Measurements from ENCODE around the gene HSPB1. TPM values are rescaled to one million over a fixed set of nuclear protein-coding genes. Genes with fewer than 3 reads are reported as not detected.

The HSPB1 gene
- total RNA-seq (2016; rRNA removed; fragmentation: Illumina TruSeq; extraction: Trizol), result 21.0 and 22.7 TPM in 2 replicates
- 28.6 and 37.9 TPM in 2 replicates for total RNA-seq (2016; cell fraction: cytosol; rRNA removed; fragmentation: Illumina TruSeq; extraction: Trizol; ENCODE audit: low read depth)
- 19.5 and 23.3 TPM in 2 replicates for total RNA-seq (2016; cell fraction: insoluble cytoplasmic fraction; rRNA removed; fragmentation: Illumina TruSeq; extraction: Trizol)
- 23.9 and 34.4 TPM in 2 replicates for total RNA-seq (2016; cell fraction: membrane; rRNA removed; fragmentation: Illumina TruSeq; extraction: Trizol)
- 7.9 and 12.0 TPM in 2 replicates for total RNA-seq (2016; cell fraction: nucleus; rRNA removed; fragmentation: Illumina TruSeq; extraction: Trizol)
- polyA plus RNA-seq (2011; rRNA removed), result 38.6 and 58.7 TPM in 2 replicates
- polyA plus RNA-seq (2011; cell fraction: cytosol; rRNA removed), result 27.4 and 50.9 TPM in 2 replicates
- polyA plus RNA-seq (2011; cell fraction: nucleus; rRNA removed), result 34.0 and 48.4 TPM in 2 replicates
- 35.1 and 96.6 TPM in 2 replicates for polyA plus RNA-seq (2012)
- polyA plus RNA-seq (2016; cell fraction: cytosol; fragmentation: Illumina TruSeq; extraction: Trizol; ENCODE audit: low read depth), result 146 and 151 TPM in 2 replicates
- polyA plus RNA-seq (2016; cell fraction: insoluble cytoplasmic fraction; fragmentation: Illumina TruSeq; extraction: Trizol; ENCODE audit: low read depth), result 58.6 and 80.2 TPM in 2 replicates
- 115 and 119 TPM in 2 replicates for polyA plus RNA-seq (2016; cell fraction: membrane; fragmentation: Illumina TruSeq; extraction: Trizol; ENCODE audit: low read depth)
- 42.2 and 50.9 TPM in 2 replicates for polyA plus RNA-seq (2016; cell fraction: nucleus; fragmentation: Illumina TruSeq; extraction: Trizol; ENCODE audit: insufficient read depth, low read depth)
- 27.1 and 53.9 TPM in 2 replicates for polyA minus RNA-seq (2011; rRNA and poly(A)+ RNA removed; ENCODE audit: low replicate concordance)
- 26.1 and 27.0 TPM in 2 replicates for polyA minus RNA-seq (2011; cell fraction: cytosol; rRNA and poly(A)+ RNA removed)
- polyA minus RNA-seq (2011; cell fraction: nucleus; rRNA and poly(A)+ RNA removed), result 5.0 and 5.2 TPM in 2 replicates
- percentile 59 among the genes with signal in this experiment for Bru-seq, nascent RNA
- BruChase-seq, experiment 1, labeled RNA remaining after a 6-hour chase, result percentile 79 among the genes with signal in this experiment
- percentile 67 among the genes with signal in this experiment for BruChase-seq, experiment 2, labeled RNA remaining after a 2-hour chase
- long read RNA-seq, experiment 1, transcript HSPB1-201 (3 exons, 909 nt), result major isoform, 77 of 115 reads
- long read RNA-seq, experiment 1, transcript HSPB1-203 (2 exons, 1,455 nt), result minor isoform, 37 of 115 reads
- long read RNA-seq, experiment 1, partial matches to known transcripts, result 0 of 115 reads
- long read RNA-seq, experiment 1, other reads (novel, unspliced or antisense), result 1 of 115 reads
- long read RNA-seq, experiment 2, transcript HSPB1-201 (3 exons, 909 nt), result major isoform, 142 of 192 reads
- long read RNA-seq, experiment 2, transcript HSPB1-203 (2 exons, 1,455 nt), result minor isoform, 44 of 192 reads
- long read RNA-seq, experiment 2, partial matches to known transcripts, result 0 of 192 reads
- long read RNA-seq, experiment 2, other reads (novel, unspliced or antisense), result 6 of 192 reads

- Histone ChIP-seq H3K79me2 (ENCODE audit: insufficient read depth, low read length) (no peaks in the 10 kb centered on the region), H2AFZ (ENCODE audit: low read length) (no peak within 1 kb of the TSS), H3K27ac (ENCODE audit: extremely low read length, insufficient read depth, low read length) (peak within 1 kb of the TSS; percentile 27), H3K4me3 (replicated peaks in 1 of 3; ENCODE audit: insufficient read depth in 1 of 3, low read depth in 2 of 3, low read length in 3 of 3) (peak within 1 kb of the TSS; percentile 62 to 81 (median 64)), H3K36me3 (replicated peaks in 1 of 2; ENCODE audit: control insufficient read depth in 1 of 2, insufficient read depth in 2 of 2, low read length in 2 of 2) (no peaks in the 10 kb centered on the region), H3K4me2 (ENCODE audit: low read depth, low read length) (peak within 1 kb of the TSS; percentile 88), H3K4me1 (ENCODE audit: insufficient read depth, low read length) (peaks cover 68% of the 10 kb centered on the region), H4K20me1 (ENCODE audit: insufficient read depth, low read length) (no peaks in the 10 kb centered on the region), H3K9me3 (ENCODE audit: low read length) (no peaks in the 10 kb centered on the region), H3K9ac (ENCODE audit: insufficient read depth, low read depth, low read length) (peak within 1 kb of the TSS; percentile 67), H3K27me3 (ENCODE audit: control insufficient read depth in 1 of 2, insufficient read depth in 2 of 2, low read length in 2 of 2) (no peaks in the 10 kb centered on the region)
- ATAC-seq (peak; percentile 57), DNase-seq (ENCODE audit: low spot score) (peak; percentile 65), FAIRE-seq (no peak)
- intact Hi-C loops (cut with micrococcal nuclease; ENCODE audit: unreplicated experiment) (no loop called here), in situ Hi-C loops (cut with HindIII; ENCODE audit: extremely low pct_ligation_motif_present, low pct_unique_long_range_greater_than_20kb) (no loop called here)
- TSS peak; percentile 90 for BruUV-seq (replicated peaks)
- ChIA-PET POLR2A (interaction anchor here (0.6 to 6.2 kb wide), 9 partner anchors 8 to 136 kb away, joined by 3 to 56 read pairs (median 4); partner anchors contain the start of gene YWHAG), CTCF (ENCODE audit: low intra/inter-chr PET ratio, low total read pairs) (interaction anchor here (3.0 kb wide), 1 partner anchor 12 kb away, joined by 14 read pairs; no protein-coding TSS in a partner anchor)
- 2% methylated on average over 15 of the region's 75 CpGs for WGBS (ENCODE audit: low lambda C conversion rate)
- TF ChIP-seq ZNF251 (CRISPR knock-in tag; IDR thresholded peaks at IDR 0.05), result no peak
- peak; percentile 59; the same call in 1 of the 2 replicates for TF ChIP-seq MEIS1 (CRISPR knock-in tag; IDR thresholded peaks at IDR 0.05; ENCODE audit: borderline replicate concordance)
- no peak for TF ChIP-seq ZNF776 (CRISPR knock-in tag; IDR thresholded peaks at IDR 0.05)
- TF ChIP-seq SOX13 (IDR thresholded peaks at IDR 0.05), result no peak
- TF ChIP-seq SOX13 (CRISPR knock-in tag; conservative IDR thresholded peaks at IDR 0.05 in 1 of 2, IDR thresholded peaks at IDR 0.05 in 1 of 2), result peak in 1 of 2 experiments; percentile 28; a peak in 1 of 4 replicates
- TF ChIP-seq HNRNPUL1 (IDR thresholded peaks at IDR 0.05; ENCODE audit: low read depth, low read length), result no peak
- TF ChIP-seq BRF2 (CRISPR knock-in tag; IDR thresholded peaks at IDR 0.05), result no peak
- no peak for TF ChIP-seq BATF2 (CRISPR knock-in tag; IDR thresholded peaks at IDR 0.05)
- TF ChIP-seq NR2C2 (CRISPR knock-in tag; IDR thresholded peaks at IDR 0.05; ENCODE audit: borderline replicate concordance), result no peak
- TF ChIP-seq RELA (CRISPR knock-in tag; IDR thresholded peaks at IDR 0.05), result 0 out of 2 replicates have a peak, but pooled peaks have one; percentile 4
- peak; percentile 45; the same call in 1 of the 2 replicates for TF ChIP-seq ZNF574 (CRISPR knock-in tag; IDR thresholded peaks at IDR 0.05)
These were observed at the start of gene HSPB1 for GRCh38 chr7:76302347-76303201. Gene HSPB1 (plus strand): TSS chr7:76302673. CDS start chr7:76302713, 40 bp downstream.

Data from HepG2 (cell line).